CD4-positive, alpha-beta T cell treated with Interferon gamma for 1 hour (primary cell): ENCODE measurements around the gene TSC2.
"Not testable (repeated sequence)": the region's sequence is repeated elsewhere in the genome, so short reads cannot be mapped to it uniquely, and the experiment has no call there.

Experiments used
- DNase-seq: peaks from one replicate; pipeline ENCODE4 v3.0.0-alpha.2; 2020

TSC2 gene

GRCh38 chr16:2125609-2126008 is 77.8 kb downstream of the TSC2 start:
- not testable (repeated sequence) for DNase-seq

GRCh38 chr16:2126161-2126743 is 78.5 kb downstream of the TSC2 start:
- not testable (repeated sequence) for DNase-seq

- not testable (repeated sequence) for DNase-seq
Measured at GRCh38 chr16:2126928-2127556, 79.3 kb downstream of the TSC2 start.

GRCh38 chr16:2127630-2128280 is 80.0 kb downstream of the TSC2 start:
- DNase-seq: peak; percentile 27

GRCh38 chr16:2129251-2129650 is 81.5 kb downstream of the TSC2 start:
- DNase-seq: not testable (repeated sequence)

- not testable (repeated sequence) for DNase-seq
Measured at GRCh38 chr16:2129890-2130447, 82.2 kb downstream of the TSC2 start.

- not testable (repeated sequence) for DNase-seq
Measured at GRCh38 chr16:2133797-2134196, 86.0 kb downstream of the TSC2 start.

GRCh38 chr16:2135071-2135470 is 87.3 kb downstream of the TSC2 start:
- not testable (repeated sequence) for DNase-seq

- DNase-seq: peak; percentile 99
Measured at GRCh38 chr16:2135770-2136490, 88.1 kb downstream of the TSC2 start, which contains the start of gene PKD1. PKD1 (minus strand) TSS chr16:2135898; CDS start chr16:2135689, 209 bp downstream.
